Mammary epithelial cell (primary cell): ENCODE data around the gene SQSTM1.

Source experiments
- CTCF ChIP-seq, 2 donors: IDR thresholded peaks in 1 of 2; conservative IDR thresholded peaks in 1 of 2; 2 replicates each; pipeline ENCODE4 v1.5.1; 2011 to 2012; ENCODE audit warnings: inconsistent platforms in 2 of 2, low read length in 2 of 2, mild to moderate bottlenecking in 2 of 2, control low read depth in 1 of 2, low read depth in 1 of 2; ENCODE audit not compliant: insufficient read depth in 1 of 2; ENCODE audit errors: extremely low read depth in 1 of 2
- EZH2 ChIP-seq: IDR thresholded peaks from 2 replicates; pipeline ENCODE4 v1.6.1; 2012; ENCODE audit warnings: low read length, inconsistent platforms, borderline replicate concordance

GRCh38 chr5:179816401-179816795 lies 4.3 kb upstream of the SQSTM1 start:
- TF ChIP-seq CTCF (conservative IDR thresholded peaks at IDR 0.05 in 1 of 2, IDR thresholded peaks at IDR 0.05 in 1 of 2; ENCODE audit: extremely low read depth in 1 of 2, insufficient read depth in 1 of 2, low read depth in 1 of 2, low read length in 2 of 2) (no peak), EZH2 (no peak)
